ENCODE results near the gene CADM4.

Gene CADM4

DNA sequence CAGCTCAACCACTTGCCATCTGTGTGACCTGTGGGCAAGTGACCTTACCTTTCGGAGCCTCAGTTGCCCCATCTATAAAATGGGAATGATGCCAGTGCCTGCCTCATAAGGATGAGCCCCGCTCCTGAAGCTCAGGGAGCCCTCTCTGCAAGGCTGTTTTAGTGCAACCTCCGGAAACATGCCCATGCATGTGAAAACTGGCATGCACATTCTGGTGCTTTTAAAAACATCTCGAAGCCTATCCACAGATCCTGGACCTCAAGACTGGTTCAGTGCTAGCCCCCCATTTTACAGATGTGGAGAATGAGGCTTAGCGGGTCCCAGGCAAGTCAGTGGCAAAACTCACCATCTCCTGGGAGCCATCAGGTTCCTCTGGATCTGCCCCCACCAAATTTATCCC lies 5.6 kb downstream of the CADM4 start:
- DNase-seq (ENCODE audit: low spot score), result no peak

- no peak for DNase-seq (ENCODE audit: low spot score)
These were observed 6.1 kb downstream of the CADM4 start for GRCh38 chr19:43633520-43633919.

GRCh38 chr19:43631491-43631890 lies 8.2 kb downstream of the CADM4 start:
- no peak for DNase-seq (ENCODE audit: low spot score)

DNA sequence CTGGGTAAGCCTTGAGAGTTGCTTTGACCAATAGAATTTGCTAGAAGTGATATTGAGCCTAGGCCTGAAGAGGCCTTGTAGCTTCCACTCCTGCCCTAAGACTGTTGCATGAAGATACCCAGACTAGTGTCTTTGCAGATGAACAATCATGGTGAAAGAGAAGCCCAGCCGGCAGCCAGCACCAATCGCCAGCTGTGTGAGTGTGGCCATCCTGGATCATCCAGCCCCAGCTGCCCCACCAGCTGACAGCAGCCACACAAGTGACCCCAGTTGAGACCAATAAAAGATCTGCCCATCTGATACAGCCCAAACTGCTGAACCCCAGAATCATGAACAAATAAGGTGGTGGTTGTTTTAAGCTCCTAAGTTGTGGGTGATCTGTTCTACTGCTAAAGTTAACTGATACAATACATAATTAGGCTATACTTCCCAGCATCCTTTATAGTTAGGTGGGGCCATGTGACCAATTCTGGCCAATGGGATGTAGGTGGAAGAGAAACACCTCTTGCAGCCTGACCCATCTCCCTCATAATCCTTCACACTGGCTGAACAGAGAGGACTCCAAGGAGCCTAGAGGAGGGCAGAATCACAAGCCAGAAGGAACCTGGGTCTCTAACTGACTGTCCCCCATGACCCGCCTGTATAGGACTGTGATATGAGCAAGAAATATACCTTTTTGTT lies 10.9 kb downstream of the CADM4 start:
- no peak for DNase-seq (ENCODE audit: low spot score)

DNA sequence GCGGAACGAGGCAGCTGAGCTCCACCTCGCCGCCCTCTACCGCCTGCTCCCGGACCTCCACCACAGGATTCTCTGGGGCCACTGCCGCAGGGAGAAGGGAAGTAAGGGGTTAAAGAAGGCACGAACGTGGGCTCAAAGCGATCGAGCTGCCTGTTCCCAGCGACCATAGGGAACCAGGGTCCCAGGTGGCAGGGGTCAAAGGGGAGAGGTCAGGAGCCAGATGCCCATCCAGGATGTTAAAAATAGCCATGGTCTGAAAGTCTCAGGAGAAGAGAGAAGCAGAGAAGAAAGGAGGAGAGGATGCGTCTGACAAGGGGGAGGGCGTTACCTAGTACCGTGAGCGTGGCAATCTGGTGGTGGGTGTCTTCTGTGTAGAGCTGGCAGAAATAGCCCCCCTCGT lies 12.8 kb downstream of the CADM4 start:
- DNase-seq (ENCODE audit: low spot score), result no peak

DNA sequence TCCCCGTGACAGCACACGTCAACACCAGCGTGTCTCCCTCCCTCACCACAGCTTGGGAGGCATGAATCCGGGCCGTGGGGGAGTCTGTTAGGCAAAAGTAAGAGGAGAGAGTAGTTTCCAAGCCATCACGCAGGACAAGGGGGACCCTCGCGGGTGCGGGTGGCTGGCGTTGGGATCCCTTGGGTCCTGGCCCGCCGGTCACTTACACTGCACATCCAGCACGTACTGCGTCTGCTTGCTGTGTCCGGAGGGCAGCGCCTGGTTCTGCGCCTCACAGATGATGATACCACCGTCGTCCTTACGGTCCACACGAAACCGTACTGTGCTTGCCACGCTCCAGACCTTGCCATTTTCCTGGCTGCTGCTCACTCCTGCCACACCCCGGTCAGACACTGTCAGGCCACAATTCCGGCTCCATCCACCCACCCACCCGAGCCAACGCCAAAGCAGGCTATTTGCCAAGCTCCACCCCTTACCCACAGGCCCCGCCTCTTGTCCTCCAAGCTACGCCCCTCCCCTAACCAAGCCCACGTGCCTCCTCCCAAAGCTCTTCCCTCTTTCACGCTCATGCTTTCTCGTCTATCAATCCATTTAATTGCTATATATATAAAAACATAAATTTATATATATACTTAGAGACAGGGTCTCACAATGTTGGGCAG lies 13.6 kb downstream of the CADM4 start:
- peak; percentile 66 for DNase-seq (ENCODE audit: low spot score)

DNA sequence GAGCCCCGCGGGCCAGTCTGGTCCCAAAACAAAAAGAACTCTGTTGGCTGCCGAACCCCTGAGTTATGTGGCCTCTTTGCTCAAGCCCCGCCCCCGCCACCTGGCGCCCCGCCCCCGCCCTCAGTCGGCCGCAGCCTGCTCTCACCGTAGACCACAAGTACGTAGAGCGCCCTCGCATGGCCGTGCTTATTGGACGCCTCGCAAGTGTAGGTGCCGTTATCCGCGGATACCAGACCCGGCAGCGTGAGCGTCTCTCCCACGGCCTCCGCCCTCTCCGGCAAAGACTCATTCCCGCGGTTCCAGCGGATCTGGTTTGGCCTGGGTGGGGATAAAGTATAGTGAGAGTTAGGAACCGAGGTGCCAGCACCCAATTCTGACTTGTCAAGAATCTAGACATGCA lies 14.7 kb downstream of the CADM4 start:
- peak; percentile 86 for DNase-seq (ENCODE audit: low spot score)

DNA sequence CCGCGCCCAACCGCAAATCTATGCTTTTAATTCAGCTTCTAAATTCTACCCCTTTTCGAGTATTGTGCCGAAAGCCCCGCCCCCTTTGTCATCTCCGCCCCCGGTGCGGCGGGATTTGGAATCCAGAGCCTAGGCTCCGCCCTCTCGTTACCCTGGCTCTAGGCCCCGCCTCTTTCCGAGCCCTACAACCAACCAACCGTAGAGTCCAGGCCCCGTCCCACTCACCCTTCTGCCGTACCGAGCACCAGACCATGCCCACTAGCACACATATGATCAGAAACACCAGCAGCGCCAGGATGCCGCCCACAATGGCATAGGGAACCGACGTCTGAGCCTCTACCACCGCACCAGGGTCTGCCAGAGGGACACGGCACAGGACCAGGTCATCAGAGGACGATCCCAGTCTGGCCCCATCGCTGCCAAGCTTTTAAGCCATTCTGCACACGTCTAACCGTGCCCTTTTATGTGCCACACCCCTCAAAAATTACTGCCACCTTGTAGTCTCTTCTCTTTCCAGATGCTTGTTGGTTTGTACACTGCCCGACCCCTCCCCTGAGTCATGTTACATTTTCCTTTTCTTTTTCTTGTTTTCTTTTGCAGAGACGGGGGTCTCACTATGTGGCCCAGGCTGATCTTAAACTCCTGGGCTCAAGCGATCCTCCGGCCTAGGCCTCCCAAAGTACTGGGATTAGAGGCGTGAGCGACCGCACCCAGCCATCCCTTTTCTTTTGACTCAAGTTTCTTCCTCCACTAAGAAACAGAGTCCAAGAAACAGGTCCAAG lies 15.6 kb downstream of the CADM4 start:
- DNase-seq (ENCODE audit: low spot score), result peak; percentile 69

- DNase-seq (ENCODE audit: low spot score), result no peak
These were observed 16.7 kb downstream of the CADM4 start for GRCh38 chr19:43622956-43623355.

DNA sequence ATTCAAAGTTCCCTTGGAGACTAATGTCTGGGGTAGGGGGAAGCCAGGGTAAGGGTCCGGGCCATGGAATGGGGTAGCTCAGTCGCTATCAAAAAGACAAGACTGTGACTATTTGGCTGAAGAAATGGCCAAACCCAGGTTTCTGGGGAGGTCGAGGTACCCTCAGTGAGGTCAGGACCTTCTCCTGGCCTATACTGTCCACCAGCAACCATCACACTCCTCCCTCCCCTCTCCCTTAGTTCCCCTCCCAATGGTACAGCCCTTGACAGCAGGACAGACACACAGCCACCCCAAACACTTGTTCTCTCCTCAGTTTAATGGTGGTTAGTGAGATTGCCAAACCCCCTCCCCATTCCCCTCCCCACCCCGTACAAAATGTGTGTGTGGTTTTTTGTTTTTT lies 17.6 kb downstream of the CADM4 start:
- no peak for DNase-seq (ENCODE audit: low spot score)

DNA sequence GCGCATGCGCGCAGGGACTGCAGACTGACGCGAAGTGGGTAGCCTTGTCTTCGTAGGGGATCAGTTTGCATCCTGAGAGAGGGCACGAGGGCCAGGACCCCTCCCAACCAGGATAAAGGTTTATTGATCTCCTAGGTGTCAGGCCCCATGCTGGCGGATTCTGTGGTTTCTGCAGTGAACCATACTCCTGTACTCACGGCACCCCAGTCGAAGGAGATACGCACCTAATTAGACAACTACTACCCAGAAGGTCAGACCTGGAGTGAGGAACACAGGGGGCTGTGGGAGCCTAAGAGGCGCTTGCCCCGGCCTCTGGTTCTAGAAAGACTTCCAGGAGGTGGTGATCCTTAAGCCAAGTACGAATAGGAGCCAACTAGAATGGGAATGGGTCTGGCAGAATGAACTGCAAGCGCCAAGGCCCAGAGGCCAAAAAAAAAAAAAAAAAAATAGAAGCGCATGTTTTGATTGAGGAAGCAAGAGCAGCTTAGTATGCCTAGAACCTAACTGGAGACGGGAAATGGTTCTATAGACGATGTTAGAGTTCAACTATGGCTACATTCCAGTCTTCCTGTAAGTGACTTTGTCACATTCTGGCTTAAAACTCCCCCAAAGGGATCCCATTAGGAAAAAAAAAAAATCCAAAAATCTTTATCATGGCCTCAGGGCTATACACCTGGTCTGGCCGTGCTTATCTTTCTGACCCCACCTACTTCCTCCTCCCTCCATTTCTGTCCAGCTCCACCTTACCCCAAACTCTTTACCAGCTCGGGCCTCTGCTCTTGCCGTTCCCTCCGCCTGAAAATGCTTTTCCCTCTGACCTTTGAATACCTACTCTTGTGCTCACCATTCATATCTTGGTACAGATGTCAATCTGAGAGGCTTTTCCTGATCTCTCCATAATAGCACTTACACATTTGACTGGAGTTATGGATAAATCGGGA lies 19.3 kb downstream of the CADM4 start:
- no peak for DNase-seq (ENCODE audit: low spot score)

- DNase-seq (ENCODE audit: low spot score), result peak; percentile 95
These were observed 20.2 kb downstream of the CADM4 start, which contains the start of gene ZNF428 for GRCh38 chr19:43619262-43620060. TSS of gene ZNF428 (minus strand) at chr19:43619629. CDS start at chr19:43614304, 5,325 bp downstream.

- no peak for DNase-seq (ENCODE audit: low spot score)
These were observed 20.8 kb downstream of the CADM4 start for GRCh38 chr19:43618921-43619261.

DNA sequence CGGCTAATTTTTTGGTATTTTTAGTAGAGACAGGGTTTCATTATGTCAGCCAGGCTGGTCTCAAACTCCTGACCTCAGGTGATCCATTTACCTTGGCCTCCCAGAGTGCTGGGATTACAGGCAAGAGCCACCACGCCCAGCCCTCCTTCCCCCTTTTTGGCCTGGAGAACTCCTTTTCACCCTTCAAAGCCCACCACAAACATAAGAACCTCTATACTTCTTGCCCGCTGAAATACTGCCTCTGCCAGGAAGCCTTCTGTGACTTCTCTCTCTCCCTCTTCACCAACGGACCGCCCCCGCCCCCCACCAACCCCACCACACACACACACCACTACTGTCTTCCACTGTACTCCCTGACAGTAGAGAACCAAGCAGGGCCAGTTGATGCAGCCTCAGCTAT lies 22.7 kb downstream of the CADM4 start:
- DNase-seq (ENCODE audit: low spot score), result no peak

DNA sequence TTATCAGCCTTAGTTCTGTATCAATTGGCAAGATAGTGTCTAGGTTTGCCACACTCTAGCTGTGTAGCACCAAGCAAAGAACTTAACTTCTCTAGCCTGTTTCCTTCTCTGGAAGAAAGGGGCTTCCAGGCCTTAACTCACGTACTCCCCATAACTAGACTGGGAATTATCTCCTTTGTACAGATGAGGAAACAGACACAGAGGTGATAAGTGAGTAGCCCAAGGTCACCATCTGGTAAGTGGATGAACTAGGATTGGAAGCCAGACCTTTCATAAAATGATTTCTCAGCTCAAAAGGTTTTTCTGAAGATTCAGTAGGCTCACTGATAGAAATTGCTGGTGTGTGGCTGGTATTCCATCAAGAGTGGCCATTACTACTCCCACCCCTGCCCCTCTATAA lies 23.3 kb downstream of the CADM4 start:
- no peak for DNase-seq (ENCODE audit: low spot score)

DNA sequence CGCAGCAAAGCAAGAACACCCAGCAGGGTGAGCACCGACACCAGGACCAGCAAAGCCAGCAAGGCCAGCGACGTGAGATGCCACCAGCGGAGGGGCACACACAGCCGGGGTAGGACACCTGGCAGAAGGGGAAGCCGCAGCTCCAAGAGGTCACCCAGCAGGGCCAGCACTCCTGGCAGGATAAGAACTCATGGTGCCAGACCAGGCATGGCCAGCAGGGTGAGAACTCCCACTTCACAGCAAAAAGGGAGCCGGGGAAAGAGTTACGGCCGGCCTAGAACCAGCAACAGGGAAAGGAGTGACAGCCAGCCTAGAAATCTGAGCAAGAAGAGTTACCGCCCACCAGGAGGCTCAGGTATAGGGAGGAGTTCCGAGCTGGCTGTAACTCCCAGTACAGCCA lies 27.3 kb downstream of the CADM4 start:
- no peak for DNase-seq (ENCODE audit: low spot score)

DNA sequence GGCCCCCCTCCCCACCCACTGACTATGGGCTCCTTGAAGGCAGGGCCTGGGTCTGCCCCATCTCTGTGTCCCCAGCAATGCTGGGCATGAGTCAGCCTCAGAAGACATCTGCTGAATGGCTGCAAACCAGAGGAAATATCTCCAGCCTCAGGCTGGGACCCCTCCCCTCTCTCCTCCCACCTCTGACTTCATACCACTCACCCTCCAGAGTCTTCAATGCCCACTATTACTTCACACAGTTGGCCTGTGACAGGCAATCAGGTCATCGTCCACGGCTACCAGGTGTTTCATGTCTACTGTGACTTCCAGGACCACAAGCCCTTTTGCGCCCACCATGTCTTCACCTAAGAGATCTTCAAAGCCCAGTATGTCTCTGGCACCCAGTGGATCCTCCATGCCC lies 27.9 kb downstream of the CADM4 start, which contains the start of gene SRRM5:
SRRM5 (plus strand) TSS at position 301 of the 400 bp plus-strand sequence; CDS start at position 335, 34 bp downstream.
- DNase-seq (ENCODE audit: low spot score), result no peak

GRCh38 chr19:43610493-43610892 lies 29.2 kb downstream of the CADM4 start:
- DNase-seq (ENCODE audit: low spot score), result no peak

GRCh38 chr19:43609872-43610271 lies 29.8 kb downstream of the CADM4 start:
- no peak for DNase-seq (ENCODE audit: low spot score)

DNA sequence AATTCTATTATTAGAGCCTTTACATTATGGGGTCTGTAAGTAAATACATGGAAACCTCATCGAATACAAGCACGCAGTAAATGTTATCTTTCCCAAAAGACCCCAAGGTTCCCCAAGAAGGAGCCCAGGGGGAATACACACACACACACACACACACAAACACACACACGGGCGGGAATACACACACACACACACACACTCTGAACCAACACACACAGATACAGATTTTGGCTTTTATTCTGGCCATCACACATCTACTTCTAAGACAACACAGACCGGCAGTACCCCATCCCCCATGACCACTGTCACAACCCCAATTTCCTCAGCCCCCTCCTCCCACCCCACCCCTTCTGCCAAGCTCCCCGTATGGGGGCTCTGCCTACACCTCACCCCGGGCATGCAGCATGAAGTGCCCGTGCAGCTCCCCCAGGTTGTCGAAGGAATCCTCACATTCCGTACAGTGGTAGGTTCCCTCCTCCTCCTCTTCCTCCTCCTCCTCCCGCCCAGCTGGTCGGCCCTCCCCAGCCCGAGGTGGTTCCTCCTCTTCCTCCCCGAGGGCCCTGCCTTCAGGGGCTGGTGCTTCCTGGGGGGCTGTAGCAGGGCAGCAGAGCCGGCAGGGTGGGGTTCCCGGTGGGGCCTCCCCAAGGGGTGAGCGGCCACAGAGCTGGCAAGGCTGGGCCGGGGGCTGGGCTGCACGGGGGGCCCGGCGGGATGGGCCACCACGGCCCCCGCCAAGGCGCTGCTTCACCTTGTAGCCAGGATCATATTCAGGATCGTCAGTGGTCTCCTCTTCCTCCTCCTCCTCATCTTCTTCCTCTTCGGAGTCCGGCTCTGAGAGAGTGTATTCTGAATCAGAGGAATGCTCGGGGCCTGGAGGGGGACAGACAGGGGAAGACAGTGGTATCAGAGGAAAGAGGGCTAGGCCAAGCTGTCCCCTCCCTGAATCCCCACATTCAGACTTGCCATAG lies 32.1 kb downstream of the CADM4 start:
- no peak for DNase-seq (ENCODE audit: low spot score)
